Stimulated activated CD8-positive, alpha-beta memory T cell treated with anti-CD3 and anti-CD28 coated beads, Interleukin-2, amount 100 ng/mL, for 1 hour (primary cell): ENCODE measurements around the gene IQCK.

Experiments used
- DNase-seq, 2 donors: peaks; one replicate each; pipeline ENCODE4 v3.0.0-alpha.2; 2020; ENCODE audit warnings: low read depth in 2 of 2

Gene IQCK

DNA sequence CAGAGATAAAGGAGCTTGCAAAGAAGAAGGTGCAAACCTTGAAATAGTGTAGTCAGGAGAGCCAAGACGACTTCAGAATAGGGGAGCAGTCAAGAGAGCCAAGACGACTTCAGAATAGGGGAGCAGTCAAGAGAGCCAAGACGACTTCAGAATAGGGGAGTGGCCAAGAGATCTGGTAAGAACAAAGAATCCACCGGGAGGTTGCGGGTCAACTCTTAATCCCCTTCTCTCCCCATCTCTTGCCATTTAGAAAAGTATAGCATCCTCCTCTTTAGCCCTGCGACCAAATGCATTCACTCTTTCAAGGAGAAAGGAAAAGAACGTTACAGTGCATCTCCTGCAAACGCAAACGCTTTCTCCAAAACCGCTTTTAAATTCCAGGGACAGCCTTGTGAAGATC is 757 bp upstream of the IQCK start:
- DNase-seq: no peak

DNA sequence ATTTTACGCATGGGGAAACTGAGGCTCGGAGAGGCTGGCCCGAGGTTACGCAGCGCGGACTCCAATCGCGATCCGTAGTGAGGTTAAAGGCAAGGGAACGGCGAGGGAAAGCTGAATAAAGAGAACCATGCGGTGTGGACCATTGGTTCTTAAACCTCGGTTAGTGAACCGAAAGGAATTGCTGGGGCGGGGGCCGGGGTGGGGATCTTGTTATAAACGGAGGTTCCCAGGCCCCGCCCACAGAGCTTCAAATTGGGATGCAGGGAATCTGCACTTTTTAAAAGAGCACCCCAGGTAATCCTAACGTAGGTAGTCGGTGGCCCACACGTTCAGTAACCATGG is 524 bp downstream of the IQCK start:
- no peak for DNase-seq

DNA sequence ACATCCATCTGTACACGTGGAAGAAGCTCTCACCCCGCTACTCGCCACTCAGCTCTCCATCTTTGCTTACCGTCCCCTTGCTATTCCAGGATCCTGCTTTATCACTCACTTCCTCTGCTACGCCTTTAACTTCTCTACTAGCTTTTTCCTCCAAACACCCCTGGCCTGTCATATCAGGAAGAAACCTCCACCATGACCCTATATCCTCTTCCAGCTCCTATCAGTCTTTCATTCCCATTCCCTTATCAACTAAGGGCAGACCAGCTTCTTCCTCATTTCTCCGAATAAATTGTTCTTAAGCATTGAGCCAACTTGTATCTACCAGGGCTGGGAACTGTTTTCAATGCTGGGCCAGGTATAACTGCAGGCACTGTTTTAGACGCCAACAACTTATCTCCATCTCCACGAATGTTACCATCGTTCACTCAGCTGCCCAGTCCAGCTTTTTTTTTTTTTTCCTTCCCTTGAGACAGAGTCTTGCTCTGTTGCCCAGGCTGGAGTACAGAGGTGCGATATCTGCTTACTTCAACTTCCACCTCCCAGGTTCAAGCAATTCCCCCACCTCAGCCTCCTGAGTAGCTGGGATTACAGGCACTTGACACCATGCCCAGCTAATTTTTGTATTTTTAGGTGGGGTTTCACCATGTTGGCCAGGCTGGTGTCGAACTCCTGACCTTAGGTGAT is 4.3 kb downstream of the IQCK start:
- DNase-seq: no peak

DNA sequence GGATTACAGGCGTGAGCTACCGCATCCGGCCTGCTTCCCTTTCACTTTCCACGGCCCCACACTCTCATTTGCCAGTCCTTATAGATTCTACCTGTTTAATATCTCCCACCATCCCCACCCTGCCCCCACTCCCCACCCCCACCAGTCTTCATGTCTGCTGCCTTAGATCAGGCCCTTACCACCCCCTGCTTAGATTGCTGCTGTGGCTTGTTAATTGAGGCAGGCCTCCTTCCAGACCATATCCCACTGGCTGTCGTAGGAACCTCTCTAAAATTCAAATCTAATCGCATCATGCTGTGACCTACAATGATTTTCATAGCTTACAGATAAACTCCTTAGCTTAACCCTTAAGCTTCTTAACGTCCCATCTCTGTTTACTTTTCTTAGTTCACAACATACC is 4.9 kb downstream of the IQCK start:
- DNase-seq: no peak

DNA sequence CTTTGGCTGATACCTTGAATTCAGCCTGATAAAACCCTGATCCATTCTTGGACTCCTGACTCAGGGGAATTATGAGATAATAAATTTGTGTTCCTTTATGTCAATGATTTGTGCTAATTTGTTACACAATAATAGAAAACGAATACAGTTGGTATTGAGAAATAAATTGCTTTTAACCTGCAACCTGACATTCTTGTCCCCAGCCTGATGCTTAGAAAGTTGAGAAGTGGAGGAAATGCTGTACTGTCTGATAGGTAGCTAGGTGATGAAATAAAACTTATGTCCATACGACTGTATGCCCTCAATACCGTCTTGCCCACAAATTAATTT is 10.5 kb downstream of the IQCK start:
- DNase-seq: no peak

DNA sequence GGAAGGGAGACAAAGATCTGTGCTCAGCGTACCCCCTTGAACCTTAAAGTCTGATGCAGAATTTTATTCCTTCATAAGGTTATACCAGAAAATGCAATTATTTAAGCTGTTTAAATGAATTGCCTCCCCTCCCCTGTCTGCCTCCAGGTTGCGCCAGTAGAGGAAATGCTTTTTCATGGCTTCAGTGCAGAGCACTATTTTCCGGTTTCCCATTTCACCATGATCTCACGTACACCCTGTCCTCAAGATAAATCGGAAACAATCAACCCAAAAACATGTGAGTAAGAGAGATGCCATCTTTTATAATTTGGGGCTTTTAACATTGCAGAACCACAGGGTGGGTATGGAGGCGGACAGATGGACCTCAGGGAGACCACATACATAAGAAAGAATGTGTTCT is 15.5 kb downstream of the IQCK start:
- DNase-seq: no peak

DNA sequence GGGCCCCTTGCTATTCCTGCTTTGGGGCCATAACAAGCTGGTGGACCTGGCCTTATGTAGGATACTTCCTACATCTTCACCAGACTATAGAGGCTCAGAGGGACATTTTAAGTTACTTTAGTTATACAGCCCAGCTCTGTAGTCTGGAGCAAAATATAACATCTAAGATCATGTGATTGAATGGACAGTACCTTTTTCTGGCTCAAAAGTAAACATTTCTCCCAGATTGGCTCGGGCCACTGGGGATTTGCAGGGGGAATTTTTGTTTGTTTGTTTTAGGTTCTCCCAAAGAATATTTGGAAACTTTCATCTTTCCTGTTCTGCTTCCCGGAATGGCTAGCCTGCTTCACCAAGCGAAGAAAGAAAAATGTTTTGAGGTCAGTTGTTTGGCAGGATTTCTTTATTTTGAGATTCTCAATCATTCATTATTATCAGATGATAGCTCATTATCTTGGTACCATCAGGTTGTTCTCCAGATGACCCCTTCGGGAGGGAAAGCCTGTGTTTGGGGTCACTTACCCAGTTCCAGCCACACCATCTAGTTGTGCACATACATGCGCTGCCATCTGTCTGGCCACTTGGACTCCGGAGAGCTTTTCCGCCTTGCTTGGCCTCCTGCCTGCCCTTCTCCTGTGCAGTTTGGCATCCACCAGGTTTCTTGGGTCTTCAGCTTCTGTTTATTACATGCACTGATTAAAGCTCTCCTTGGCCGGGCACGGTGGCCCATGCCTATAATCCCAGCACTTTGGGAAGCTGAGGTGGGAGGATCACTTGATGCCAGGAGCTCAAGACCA is 17.2 kb downstream of the IQCK start:
- no peak for DNase-seq

DNA sequence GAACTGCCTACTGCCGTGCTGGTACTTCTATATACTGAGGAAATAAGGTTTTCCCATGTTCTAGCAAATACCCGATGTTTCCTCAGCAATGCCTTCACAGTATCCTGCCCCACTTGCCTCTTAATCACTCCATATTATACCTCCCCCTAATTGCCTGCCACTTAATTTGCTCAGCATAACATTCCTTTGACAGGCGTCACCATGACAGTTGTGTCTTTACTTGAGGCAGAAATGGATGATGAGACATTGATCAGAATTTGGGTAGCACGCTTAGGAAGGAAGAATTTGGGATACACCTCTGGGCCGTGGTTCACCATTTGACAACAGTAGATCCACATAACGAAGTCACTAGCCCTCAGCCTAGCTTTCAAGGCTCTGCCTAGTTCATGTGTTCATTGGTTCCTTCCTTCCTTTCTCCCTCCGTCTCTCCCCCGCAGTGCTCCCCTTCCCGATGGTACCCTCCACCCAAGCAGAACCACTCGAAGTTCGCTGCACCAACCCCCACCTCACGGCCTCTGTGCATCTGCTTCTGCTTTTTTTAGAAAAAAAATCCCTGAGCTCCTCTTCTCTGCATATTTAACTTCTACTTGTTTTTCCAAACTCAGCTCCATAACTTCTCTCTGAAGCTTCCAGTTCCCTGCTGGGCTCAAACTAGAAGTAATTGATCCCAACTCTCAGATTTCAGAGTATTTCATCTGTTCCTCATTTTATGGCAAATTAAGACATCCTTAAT is 19.4 kb downstream of the IQCK start:
- DNase-seq: no peak

DNA sequence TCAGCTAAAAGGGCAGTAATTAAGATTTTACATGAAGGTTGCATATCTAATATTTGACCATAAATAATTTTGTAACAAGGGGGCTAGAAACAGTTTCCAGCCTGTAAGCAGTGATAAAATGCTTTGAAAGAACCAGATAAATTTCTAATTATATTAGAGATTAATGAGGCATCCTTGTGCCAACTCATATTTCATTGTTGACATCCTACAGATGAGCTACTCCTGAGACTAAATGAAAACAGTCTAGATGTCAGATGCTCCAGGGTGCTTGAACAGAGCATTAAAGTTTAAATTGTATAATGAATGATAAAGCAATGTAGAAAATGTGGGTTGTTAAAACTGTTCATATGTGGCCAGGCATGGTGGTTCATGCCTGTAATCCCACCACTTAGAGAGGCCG is 23.3 kb downstream of the IQCK start:
- no peak for DNase-seq

DNA sequence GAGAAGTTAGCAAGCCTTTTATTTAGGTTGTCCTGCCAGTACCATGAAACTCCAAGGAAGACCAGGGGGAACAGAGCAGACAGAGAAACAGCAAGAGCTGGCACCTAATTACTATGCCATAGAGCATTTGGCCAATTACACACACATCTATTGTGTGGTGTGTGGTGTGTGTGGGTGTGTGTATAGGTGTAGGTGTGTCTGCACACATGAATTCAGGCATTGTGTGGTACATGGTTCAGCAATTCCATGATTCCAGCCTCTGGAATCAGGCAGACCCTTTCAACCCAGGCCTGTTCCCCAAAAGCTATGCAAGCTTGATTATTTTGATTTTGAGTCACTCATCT is 25.7 kb downstream of the IQCK start:
- no peak for DNase-seq

DNA sequence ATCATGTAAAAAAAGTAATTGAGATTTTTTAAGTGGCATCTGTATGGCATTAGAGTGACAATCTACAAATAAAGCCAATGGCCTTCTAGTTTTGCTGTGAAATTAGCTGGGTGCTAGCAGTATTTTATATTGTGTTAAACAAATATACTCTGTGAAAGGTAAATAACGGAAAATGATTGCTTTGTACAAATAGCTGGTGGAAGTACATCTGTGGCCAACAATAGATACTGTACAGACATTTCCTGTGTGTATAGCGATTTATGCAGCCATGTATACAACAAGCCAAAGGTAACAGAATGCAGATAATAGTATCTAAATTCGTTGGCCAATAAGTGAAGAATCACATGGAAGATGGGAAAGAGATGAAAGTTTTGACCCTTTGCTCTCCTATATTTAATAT is 26.6 kb downstream of the IQCK start:
- DNase-seq: no peak

DNA sequence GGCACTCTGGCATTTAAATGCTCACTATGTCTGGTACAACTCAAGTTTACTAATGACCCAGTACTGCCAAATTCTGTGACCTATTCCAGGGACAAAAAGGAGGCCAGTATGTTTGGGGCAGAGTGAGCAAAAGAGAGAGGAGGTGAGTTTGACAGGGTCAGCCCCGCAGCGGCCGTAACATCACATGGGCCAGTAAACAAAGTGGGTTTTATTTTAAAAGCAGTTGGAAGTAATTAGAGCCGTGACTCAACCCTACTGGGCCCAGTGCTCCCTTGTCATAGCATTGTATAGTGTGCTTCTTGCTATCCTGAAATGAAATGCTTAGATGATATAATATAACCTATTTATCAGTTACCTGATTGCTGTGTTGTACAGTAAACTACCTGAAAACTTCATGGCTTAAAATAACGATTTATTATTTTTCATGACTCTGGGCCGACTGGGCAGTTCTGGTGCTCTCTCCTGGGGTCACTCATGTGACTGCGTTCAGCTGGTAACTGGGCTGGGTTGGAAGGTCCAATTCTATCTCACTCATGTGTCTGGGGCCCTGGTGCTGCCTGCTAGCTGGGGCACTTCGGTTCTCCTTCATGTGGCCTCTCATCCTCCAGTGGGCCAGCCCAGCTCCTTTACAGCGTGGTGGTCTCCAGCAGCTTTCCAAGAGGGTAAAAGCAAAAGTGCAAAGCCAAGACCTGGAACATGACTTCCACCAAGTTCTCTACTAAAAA is 27.4 kb downstream of the IQCK start:
- no peak for DNase-seq

DNA sequence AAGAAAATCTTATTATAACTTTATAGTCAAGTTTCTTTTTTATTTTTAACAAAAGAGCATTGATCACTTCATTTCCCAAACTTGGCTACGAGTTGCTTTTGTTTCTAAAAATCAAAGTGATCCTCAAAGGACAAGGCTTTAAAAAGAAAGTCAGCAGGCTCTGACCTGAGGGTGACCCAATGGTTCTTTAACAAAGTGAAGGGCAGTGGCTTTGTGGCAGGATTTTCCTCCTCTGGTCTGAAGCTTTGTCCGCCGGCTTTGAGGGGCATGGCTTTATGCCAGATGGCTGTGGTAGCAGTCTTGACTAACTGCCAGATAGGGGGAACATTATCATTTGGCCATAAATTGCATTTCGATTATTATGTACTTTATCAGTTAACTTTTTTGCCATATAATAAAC is 28.5 kb downstream of the IQCK start:
- no peak for DNase-seq

DNA sequence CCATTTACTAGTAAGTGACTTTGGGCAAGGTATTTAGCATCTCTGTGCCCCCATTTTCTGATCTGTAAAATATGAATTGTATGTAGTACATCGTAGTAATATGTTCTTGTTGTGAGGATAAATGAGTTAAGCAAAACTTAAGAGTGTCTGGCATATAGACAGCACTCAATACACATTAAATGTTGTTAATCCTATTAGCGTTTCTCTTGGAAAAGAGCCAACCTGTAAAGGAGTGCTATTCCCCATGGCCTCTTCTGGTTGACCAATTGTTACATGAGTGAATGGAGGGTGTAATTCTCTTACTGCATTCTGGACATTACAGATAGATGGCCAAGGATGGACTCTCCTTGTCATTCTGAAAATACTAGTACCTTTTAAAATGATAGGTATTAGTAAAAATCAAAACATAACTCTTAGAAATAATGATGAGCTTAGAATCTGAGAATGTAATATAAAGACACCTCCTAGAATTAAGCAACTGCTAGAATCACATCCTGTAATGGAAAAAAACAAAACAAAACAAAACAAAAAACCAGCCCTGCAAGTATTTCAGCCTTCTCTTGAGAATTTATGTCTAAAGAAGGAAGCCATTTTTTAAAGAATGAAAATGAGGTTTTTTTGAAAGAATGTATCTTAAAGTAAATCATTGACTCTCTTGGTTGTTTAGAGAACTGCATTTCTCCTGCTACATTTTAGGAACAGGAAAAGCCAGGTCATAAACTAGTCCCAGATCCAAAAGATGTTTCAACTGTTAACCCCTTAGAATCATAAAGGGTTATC is 30.5 kb downstream of the IQCK start:
- no peak for DNase-seq

DNA sequence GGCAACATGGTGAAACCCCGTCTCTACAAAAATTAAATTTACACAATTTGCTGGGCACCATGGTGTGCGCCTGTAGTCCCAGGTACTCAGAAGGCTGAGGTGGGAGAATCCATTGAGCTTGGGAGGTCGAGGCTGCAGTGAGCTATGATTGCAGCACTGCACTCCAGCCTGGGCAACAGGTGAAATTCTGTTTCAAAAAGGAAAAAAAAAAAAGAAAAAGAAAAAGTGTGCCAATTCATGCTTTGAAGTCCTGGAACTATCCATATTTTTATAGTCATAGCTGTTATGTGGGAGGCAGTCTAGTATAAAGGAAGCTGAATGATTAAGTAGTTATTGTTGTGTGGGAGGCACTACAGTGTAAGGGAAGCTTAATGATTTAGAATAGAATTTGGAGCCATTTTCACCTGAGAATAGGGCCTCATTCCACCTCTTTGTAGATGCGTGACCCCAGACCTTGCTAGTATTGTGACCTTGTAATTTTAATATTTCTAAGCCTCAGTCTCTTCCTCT is 31.6 kb downstream of the IQCK start:
- DNase-seq: no peak

DNA sequence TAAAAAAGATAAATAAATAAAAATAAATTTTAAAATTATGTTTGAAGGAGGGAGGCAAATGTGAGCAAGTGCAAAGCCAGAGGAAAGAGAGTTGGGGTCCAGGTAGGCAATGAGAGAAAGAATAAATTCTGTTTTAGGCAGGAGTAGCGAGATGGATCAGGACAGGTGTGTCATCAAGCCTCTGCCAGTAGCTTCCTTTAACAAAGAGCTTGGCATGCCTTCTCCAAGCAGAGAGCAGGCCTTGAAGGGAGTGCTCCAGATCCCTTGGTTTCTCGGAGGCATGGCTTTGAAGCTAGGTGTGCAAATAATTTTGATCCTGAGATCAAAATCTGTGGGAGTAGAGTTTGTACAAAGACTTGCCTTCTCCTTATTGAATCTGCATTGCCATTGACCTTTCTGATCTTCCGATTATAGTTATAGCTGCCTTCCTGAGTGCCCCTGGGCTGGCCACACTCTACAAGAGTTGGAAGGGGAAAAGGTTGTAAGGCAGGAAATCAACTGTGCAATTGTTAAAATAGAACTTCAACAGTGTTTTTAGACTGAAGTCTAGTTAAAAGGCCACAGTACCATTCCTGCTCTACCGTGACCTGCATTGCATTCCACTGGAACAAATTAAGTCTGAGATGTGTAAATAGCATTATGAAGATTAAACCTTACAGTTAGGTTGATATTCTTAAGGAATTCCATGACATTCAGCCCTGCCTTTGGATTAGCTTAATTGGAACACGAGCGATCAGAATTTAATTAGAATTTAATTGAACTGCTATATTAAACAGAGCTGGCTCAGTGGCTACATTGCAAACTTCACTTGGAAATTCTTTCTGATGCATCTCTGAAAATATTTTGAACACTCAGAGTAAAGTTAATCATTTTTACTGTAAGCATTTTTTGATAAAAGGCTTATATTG is 33.7 kb downstream of the IQCK start:
- no peak for DNase-seq

DNA sequence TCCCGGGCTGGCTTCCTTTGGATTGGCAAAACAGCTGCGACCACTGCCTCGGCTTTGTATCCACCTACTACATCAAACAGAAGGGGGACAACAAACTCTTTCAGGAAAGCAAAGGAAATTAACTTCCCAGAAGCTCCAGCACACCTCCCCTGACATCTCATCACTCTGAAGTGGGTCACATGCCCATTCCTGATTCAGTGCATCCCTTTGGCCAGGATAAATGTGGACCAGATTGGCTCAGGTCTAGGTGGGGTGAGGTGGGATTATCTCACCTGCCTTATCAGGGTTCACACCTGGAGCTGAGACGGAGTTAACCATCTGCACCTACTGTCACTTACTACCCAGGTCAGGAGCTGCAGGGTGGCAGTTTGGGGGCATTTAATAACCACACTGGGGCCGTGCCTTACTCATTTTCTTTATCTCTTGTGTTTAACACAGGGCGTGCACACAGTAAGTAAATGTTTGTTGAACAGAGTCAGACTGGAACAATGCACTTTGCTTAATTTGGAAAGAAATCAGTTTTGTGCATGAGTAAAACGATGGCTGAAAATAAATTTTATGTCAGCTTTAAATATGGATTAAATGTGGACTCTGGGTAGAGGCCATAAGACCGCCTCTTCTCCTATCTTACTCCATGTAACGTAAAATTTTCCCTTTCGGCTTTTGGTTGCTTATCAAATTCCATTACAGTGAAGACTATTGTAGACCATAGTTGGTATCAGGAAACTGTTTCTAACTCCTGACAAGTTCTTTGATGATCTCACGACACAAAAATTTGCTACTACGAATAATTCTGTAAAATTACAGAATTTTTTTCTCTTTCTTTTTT is 36.0 kb downstream of the IQCK start:
- DNase-seq: no peak

DNA sequence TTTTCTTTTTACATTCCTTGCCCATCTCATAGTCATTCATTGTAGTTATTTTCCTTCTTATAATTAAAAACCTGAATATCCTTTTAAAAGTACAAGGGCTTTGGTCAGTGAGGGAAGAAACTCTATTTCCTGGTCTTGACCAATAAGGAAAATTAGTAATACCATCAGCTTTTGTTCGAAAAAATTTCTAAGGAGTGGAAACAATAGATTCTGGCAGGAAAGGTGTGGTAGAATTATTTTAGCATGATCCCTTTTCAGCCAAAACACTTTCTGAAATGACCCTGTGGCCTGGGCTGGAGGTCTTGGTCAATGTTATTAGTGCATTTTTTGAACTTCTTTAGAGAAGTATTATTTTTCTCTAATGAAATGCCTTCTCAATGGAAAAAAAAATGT is 36.6 kb downstream of the IQCK start:
- DNase-seq: no peak

DNA sequence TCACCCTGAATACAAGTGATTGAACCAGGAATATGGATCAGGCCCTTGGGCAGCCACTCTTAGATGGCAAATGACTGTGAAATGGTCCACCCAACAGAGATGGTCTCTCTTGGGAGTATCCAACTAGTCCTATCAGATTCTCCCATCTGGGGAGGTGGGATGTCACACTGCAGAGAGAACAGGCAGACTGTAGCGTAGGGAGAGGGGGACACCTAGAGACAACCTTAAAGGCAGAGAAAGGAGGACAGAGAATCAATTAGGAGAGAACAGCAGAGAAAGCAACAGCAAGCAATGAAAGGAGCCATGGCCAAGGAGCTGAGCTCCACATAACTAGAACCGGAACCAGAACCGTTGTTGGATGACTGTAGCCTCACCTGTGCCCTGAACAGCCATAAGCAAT is 37.2 kb downstream of the IQCK start:
- no peak for DNase-seq

DNA sequence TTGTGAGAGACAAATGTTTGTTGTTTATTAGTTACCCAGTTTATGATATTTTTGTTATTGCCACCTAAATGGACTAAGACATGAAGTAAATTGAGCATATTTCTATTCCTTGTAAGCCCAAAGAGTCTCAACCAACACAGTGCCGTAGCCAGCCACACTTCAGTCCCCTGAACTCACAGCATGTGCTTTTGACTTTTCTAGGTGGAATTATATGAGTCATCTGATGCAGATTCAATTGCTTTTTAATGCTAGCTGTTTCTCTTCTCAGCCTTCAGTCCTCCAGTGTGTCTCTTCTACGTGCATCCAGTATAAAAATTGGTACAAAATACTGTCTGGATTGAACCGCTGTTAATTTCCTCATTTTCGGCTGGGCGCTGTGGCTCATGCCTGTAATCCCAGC is 39.0 kb downstream of the IQCK start:
- no peak for DNase-seq
